Panc1 (cell line): ENCODE measurements around the gene EEF1AKMT3.

Experiments used
- CTCF ChIP-seq: fragments of 450-650 bp; IDR thresholded peaks from 2 replicates; pipeline ENCODE4 v1.5.1; 2017; ENCODE audit warnings: mild to moderate bottlenecking
- POLR2AphosphoS5 ChIP-seq: IDR thresholded peaks from 2 replicates; pipeline ENCODE4 v1.6.1; 2012; ENCODE audit warnings: mild to moderate bottlenecking, low read depth, low read length, moderate library complexity
- REST ChIP-seq, 2 experiments: IDR thresholded peaks; 2 replicates each; pipeline ENCODE4 v1.6.1; 2011 to 2012; ENCODE audit warnings: low read depth in 2 of 2, control low read depth in 1 of 2, low read length in 1 of 2, mild to moderate bottlenecking in 1 of 2, moderate library complexity in 1 of 2; ENCODE audit not compliant: insufficient read depth in 1 of 2
- SIN3A ChIP-seq: IDR thresholded peaks from 2 replicates; pipeline ENCODE4 v1.6.1; 2012; ENCODE audit warnings: low read depth, mild to moderate bottlenecking, low read length, moderate library complexity, borderline replicate concordance; ENCODE audit not compliant: insufficient read depth
- TCF7L2 ChIP-seq: IDR thresholded peaks from 2 replicates; pipeline ENCODE4 v1.6.1; 2011; ENCODE audit warnings: mild to moderate bottlenecking, low read depth, low read length, inconsistent platforms

- TF ChIP-seq REST (IDR thresholded peaks at IDR 0.05; ENCODE audit: insufficient read depth in 1 of 2, low read depth in 2 of 2, low read length in 1 of 2) (no peak), CTCF (no peak), SIN3A (no peak), TCF7L2 (no peak), POLR2AphosphoS5 (no peak)
Observed at GRCh38 chr12:57793920-57794319, 21.5 kb downstream of the EEF1AKMT3 start.
